Astrocyte (in vitro differentiated cells and primary cell): ENCODE measurements around the gene CLASP1. TPM values are rescaled to one million over a fixed set of nuclear protein-coding genes. Genes with fewer than 3 reads are reported as not detected.
A peak's percentile ranks its signal among the peaks of the same experiment; 100 is the strongest.

Source experiments
- DNase-seq: peaks from one replicate; pipeline ENCODE4 v3.0.0-alpha.2; 2010; ENCODE audit warnings: low read depth
- FAIRE-seq: peaks from 2 replicates; lab custom pipeline; 2011; peaks lifted over from hg19 to GRCh38; lab: Jason Lieb, UNC
- H2AFZ ChIP-seq: 2 replicates; pipeline ENCODE4 v1.6.0; 2012; ENCODE audit warnings: low read depth, low read length, inconsistent platforms
- H3K27ac ChIP-seq: 2 replicates; pipeline ENCODE4 v1.5.1; 2011; ENCODE audit warnings: low read depth, low read length, inconsistent platforms
- H3K27me3 ChIP-seq: 2 replicates; pipeline ENCODE4 v1.6.0; 2011; ENCODE audit warnings: low read length, inconsistent platforms; ENCODE audit not compliant: insufficient read depth
- H3K36me3 ChIP-seq: 2 replicates; pipeline ENCODE4 v1.5.1; 2011; ENCODE audit warnings: low read length, inconsistent platforms; ENCODE audit not compliant: insufficient read depth
- H3K4me1 ChIP-seq: 2 replicates; pipeline ENCODE4 v1.5.1; 2011; ENCODE audit warnings: low read length, inconsistent platforms; ENCODE audit not compliant: insufficient read depth
- H3K4me2 ChIP-seq: 2 replicates; pipeline ENCODE4 v1.6.0; 2012; ENCODE audit warnings: low read length, inconsistent platforms
- H3K4me3 ChIP-seq: 2 replicates; pipeline ENCODE4 v1.5.1; 2011; ENCODE audit warnings: low read depth, mild to moderate bottlenecking, low read length, inconsistent platforms; ENCODE audit not compliant: insufficient read depth
- H3K79me2 ChIP-seq: 2 replicates; pipeline ENCODE4 v1.6.0; 2012; ENCODE audit warnings: mild to moderate bottlenecking, low read length, inconsistent platforms; ENCODE audit not compliant: insufficient read depth
- H3K9ac ChIP-seq: 2 replicates; pipeline ENCODE4 v1.6.0; 2012; ENCODE audit warnings: mild to moderate bottlenecking, low read length, inconsistent platforms
- H3K9me3 ChIP-seq: 2 replicates; pipeline ENCODE4 v1.5.1; 2012; ENCODE audit warnings: low read depth, mild to moderate bottlenecking, low read length, inconsistent platforms; ENCODE audit not compliant: insufficient read depth
- H4K20me1 ChIP-seq: 2 replicates; pipeline ENCODE4 v1.6.0; 2012; ENCODE audit warnings: low read length, inconsistent platforms; ENCODE audit not compliant: insufficient read depth
- H3K27ac Mint-ChIP-seq: one replicate; pipeline ENCODE4 v1.8.0; 2021; ENCODE audit warnings: mild to moderate bottlenecking, mixed read lengths; ENCODE audit not compliant: unreplicated experiment
- H3K27me3 Mint-ChIP-seq: one replicate; pipeline ENCODE4 v1.8.0; 2021; ENCODE audit warnings: low read depth, mixed read lengths; ENCODE audit not compliant: unreplicated experiment
- H3K36me3 Mint-ChIP-seq: one replicate; pipeline ENCODE4 v1.8.0; 2021; ENCODE audit warnings: low read depth, mixed read lengths; ENCODE audit not compliant: unreplicated experiment
- H3K4me1 Mint-ChIP-seq: one replicate; pipeline ENCODE4 v1.8.0; 2021; ENCODE audit warnings: low read depth, mixed read lengths; ENCODE audit not compliant: unreplicated experiment
- H3K4me3 Mint-ChIP-seq: one replicate; pipeline ENCODE4 v1.8.0; 2021; ENCODE audit warnings: mild to moderate bottlenecking, moderate library complexity, mixed read lengths; ENCODE audit not compliant: unreplicated experiment
- H3K9me3 Mint-ChIP-seq: one replicate; pipeline ENCODE4 v1.8.0; 2021; ENCODE audit warnings: mild to moderate bottlenecking, mixed read lengths; ENCODE audit not compliant: unreplicated experiment
- CTCF ChIP-seq: IDR thresholded peaks from 2 replicates; pipeline ENCODE4 v1.5.1; 2011; ENCODE audit warnings: low read depth, mild to moderate bottlenecking, inconsistent platforms, low read length, moderate library complexity; ENCODE audit not compliant: insufficient read depth
- EZH2 ChIP-seq: IDR thresholded peaks from 2 replicates; pipeline ENCODE4 v1.6.1; 2012; ENCODE audit warnings: mild to moderate bottlenecking, low read length, inconsistent platforms; ENCODE audit not compliant: insufficient read depth
- total RNA-seq: library from RNA; stranded (reverse); gene quantifications from 2 replicates; pipeline ENCODE4 v1.2.1, GENCODE V29; 2021

CLASP1 gene
- total RNA-seq, 1 donor from 2014 or later = 56.7 TPM

GRCh38 chr2:121405233-121405632 lies 244.0 kb downstream of the CLASP1 start:
- H3K4me1 ChIP-seq = peaks cover 2% of the 10 kb centered on the region
- no peak overlapping the region for H3K9ac ChIP-seq
- Mint-ChIP-seq H3K4me3 (no peak overlapping the region), H3K4me1 (peaks cover 9% of the 10 kb centered on the region), H3K27me3 (no peaks in the 10 kb centered on the region), H3K27ac (no peak overlapping the region), H3K9me3 (no peaks in the 10 kb centered on the region), H3K36me3 (peaks cover 19% of the 10 kb centered on the region)
- no peak overlapping the region for H3K4me3 ChIP-seq
- H3K79me2 ChIP-seq = no peaks in the 10 kb centered on the region
- H3K4me2 ChIP-seq = no peak overlapping the region
- peaks cover 25% of the 10 kb centered on the region for H3K36me3 ChIP-seq
- H2AFZ ChIP-seq = no peak overlapping the region
- no peak for DNase-seq
- FAIRE-seq = no peak
- H3K27ac ChIP-seq = no peak overlapping the region
- TF ChIP-seq EZH2 = no peak
- TF ChIP-seq CTCF = no peak
- H3K27me3 ChIP-seq = no peaks in the 10 kb centered on the region
- no peaks in the 10 kb centered on the region for H4K20me1 ChIP-seq
- no peaks in the 10 kb centered on the region for H3K9me3 ChIP-seq

GRCh38 chr2:121400201-121400600 lies 249.1 kb downstream of the CLASP1 start:
- H3K27ac ChIP-seq = no peak overlapping the region
- FAIRE-seq = no peak
- peaks cover 20% of the 10 kb centered on the region for H3K36me3 Mint-ChIP-seq

More at GRCh38 chr2:121400201-121400600, 249.1 kb downstream of the CLASP1 start:
- Mint-ChIP-seq H3K27ac (no peak overlapping the region), H3K4me1 (peaks cover 11% of the 10 kb centered on the region), H3K4me3 (no peak overlapping the region), H3K27me3 (no peaks in the 10 kb centered on the region), H3K9me3 (no peaks in the 10 kb centered on the region)
- peak; percentile 18 for DNase-seq
- no peak overlapping the region for H3K4me2 ChIP-seq
- no peak overlapping the region for H3K4me3 ChIP-seq
- peaks cover 4% of the 10 kb centered on the region for H3K4me1 ChIP-seq
- TF ChIP-seq EZH2 (no peak), CTCF (no peak)
- no peaks in the 10 kb centered on the region for H4K20me1 ChIP-seq
- no peak overlapping the region for H3K9ac ChIP-seq
- no peaks in the 10 kb centered on the region for H3K79me2 ChIP-seq
- no peaks in the 10 kb centered on the region for H3K9me3 ChIP-seq
- no peaks in the 10 kb centered on the region for H3K27me3 ChIP-seq
- H3K36me3 ChIP-seq = peaks cover 16% of the 10 kb centered on the region
- no peak overlapping the region for H2AFZ ChIP-seq
